Measurements from ENCODE around the gene TENM4. TPM values are rescaled to one million over a fixed set of nuclear protein-coding genes. Genes with fewer than 3 reads are reported as not detected.

TENM4 gene
- total and polyA plus RNA-seq, 2 of the 8 experiments (the other 6 are each of a cell fraction or from before 2014, with no cell fraction given): 3.5 to 7.2 TPM

- CTCF ChIA-PET (ENCODE audit: partially characterized antibody): interaction anchor here (0.6 to 2.4 kb wide), 8 partner anchors 9 to 295 kb away, joined by 3 to 15 read pairs (median 4); no protein-coding TSS in a partner anchor
Observed at GRCh38 chr11:78940500-78941225, 500.2 kb downstream of the TENM4 start.

More at GRCh38 chr11:78940500-78941225, 500.2 kb downstream of the TENM4 start:
- Histone ChIP-seq H2BK5ac (ENCODE audit: low read depth, low read length) (peak overlapping the region; percentile 5; the same call in 1 of the 2 replicates), H3K79me1 (ENCODE audit: low read depth, low read length) (no peaks in the 10 kb centered on the region), H2AFZ (ENCODE audit: low read length) (no peak overlapping the region), H3K9ac (replicated peaks in 1 of 4; ENCODE audit: extremely low read depth in 1 of 4, low read depth in 3 of 4, low read length in 3 of 4) (no peak overlapping the region), H3K56ac (replicated peaks; ENCODE audit: insufficient read length, low read depth, low read length) (no peak overlapping the region), H4K5ac (ENCODE audit: insufficient read length, low read depth, low read length) (no peak overlapping the region), H3K79me2 (ENCODE audit: control insufficient read depth in 1 of 2, insufficient read depth in 2 of 2, low read length in 2 of 2) (no peaks in the 10 kb centered on the region), H3K4me1 (replicated peaks in 1 of 4; ENCODE audit: control insufficient read depth in 3 of 4, insufficient read depth in 4 of 4, low read length in 3 of 4) (peaks cover 7 to 20% (median 15%) of the 10 kb centered on the region in 4 experiments), H3K4me3 (ENCODE audit: extremely low read depth in 1 of 4, insufficient read depth in 2 of 4, low read depth in 3 of 4, low read length in 4 of 4) (no peak overlapping the region), H3K23me2 (ENCODE audit: low read depth, low read length) (no peaks in the 10 kb centered on the region), H4K8ac (ENCODE audit: extremely low read depth, insufficient read depth, low read length) (no peak overlapping the region), H3K27ac (ENCODE audit: low read depth, low read length) (no peak overlapping the region), H3K4ac (replicated peaks; ENCODE audit: insufficient read length, low read depth, low read length) (no peak overlapping the region), H3K36me3 (ENCODE audit: control insufficient read depth in 2 of 4, insufficient read depth in 4 of 4, low read length in 3 of 4) (no peaks in the 10 kb centered on the region; a peak in 1 of 8 replicates), H4K91ac (replicated peaks; ENCODE audit: insufficient read length, low read length) (peak overlapping the region; percentile 1), H2BK15ac (ENCODE audit: low read length) (0 out of 2 replicates have a peak overlapping the region, but pooled peaks have one; percentile 0), H3K14ac (ENCODE audit: insufficient read length) (no peak overlapping the region), H3K9me3 (ENCODE audit: insufficient read depth in 2 of 2, low read depth in 1 of 2, low read length in 1 of 2) (no peaks in the 10 kb centered on the region), H3K23ac (ENCODE audit: insufficient read length) (no peak overlapping the region), H3K4me2 (ENCODE audit: insufficient read depth in 1 of 2, low read depth in 2 of 2, low read length in 2 of 2) (peak overlapping the region; percentile 13 to 31; a peak in 2 of 4 replicates), H2AK5ac (ENCODE audit: low read depth, low read length) (no peak overlapping the region), H2BK12ac (ENCODE audit: low read depth, low read length) (0 out of 2 replicates have a peak overlapping the region, but pooled peaks have one; percentile 3), H4K20me1 (replicated peaks in 1 of 2; ENCODE audit: control insufficient read depth in 1 of 2, insufficient read depth in 2 of 2, low read length in 2 of 2) (no peaks in the 10 kb centered on the region), H2BK20ac (ENCODE audit: low read length) (no peak overlapping the region; the same call in 1 of the 2 replicates), H2BK120ac (replicated peaks; ENCODE audit: low read depth, low read length) (no peak overlapping the region), H3K18ac (ENCODE audit: extremely low read depth, low read length) (peak overlapping the region; percentile 57), H3K27me3 (replicated peaks in 1 of 4; ENCODE audit: control insufficient read depth in 3 of 4, extremely low read depth in 1 of 4, insufficient read depth in 3 of 4, low read length in 3 of 4) (peaks cover 0 to 2% (median 0%) of the 10 kb centered on the region in 4 experiments; a peak in 3 of 7 replicates)
- POLR2A ChIA-PET (ENCODE audit: partially characterized antibody): interaction anchor here (1.1 to 3.4 kb wide), 3 partner anchors 11 to 21 kb away, joined by 3 to 15 read pairs (median 3); no protein-coding TSS in a partner anchor
- 66% methylated on average over 6 of the region's 6 CpGs; no CpG with 5 or more reads in 1 of the 2 experiments for WGBS, 2 experiments (ENCODE audit: extremely low coverage in 1 of 2, insufficient coverage in 1 of 2, insufficient read length in 1 of 2, insufficient replicate concordance in 2 of 2, low coverage in 1 of 2, low lambda C conversion rate in 2 of 2, missing lambda C conversion rate in 1 of 2)
- DNase-seq (ENCODE audit: low read depth in 1 of 2, low spot score in 2 of 2) (peak; percentile 61 to 63), FAIRE-seq (peak; percentile 92)
